ENCODE data around the gene WASF2.

The WASF2 gene

DNA sequence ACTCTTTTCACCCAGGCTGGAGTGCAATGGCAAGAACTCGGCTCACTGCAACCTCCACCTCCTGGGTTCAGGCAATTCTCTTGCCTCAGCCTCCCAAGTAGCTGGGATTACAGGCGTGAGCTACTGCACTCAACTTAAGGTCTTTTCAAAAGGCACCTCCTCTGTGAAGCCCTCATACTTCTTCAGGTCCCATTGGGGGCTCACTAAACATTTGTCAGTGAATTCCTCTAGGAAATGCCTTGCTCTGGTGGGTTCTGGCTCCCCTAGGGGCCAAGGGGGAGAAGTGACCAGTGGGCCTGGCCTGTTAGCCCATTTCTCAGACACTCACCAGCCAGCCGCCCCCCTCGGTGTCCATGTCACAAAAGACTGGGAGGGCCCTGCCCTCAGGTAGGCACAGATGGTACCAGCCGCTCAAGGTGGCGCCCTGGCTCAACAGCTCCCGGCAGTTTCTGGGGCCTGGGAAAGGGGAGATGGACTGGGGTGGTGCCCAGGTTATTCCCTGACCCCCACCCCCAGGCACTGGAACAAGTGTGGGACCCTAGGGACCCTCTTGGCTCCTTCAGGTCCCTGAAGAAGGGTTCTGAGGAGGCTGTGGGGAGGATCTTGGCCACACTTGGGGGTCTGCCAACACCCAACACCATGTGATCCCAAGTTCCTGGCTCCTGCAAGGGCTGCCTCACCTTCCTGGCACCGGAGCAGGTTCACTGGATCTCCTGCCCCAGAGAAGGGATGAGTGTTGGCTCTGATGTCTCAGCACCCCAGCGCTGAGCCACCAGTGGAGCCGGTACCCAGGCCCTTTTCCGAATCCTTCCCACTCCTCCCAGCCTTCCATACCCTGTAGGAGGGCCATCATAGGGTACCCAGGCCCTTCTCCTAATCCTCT, 116.9 kb downstream of the WASF2 start:
- TF ChIP-seq ZNF274 (IDR thresholded peaks at IDR 0.05; ENCODE audit: low read depth, low read length): no peak
- no peak overlapping the region for H3K4me3 ChIP-seq (ENCODE audit: low read length)

DNA sequence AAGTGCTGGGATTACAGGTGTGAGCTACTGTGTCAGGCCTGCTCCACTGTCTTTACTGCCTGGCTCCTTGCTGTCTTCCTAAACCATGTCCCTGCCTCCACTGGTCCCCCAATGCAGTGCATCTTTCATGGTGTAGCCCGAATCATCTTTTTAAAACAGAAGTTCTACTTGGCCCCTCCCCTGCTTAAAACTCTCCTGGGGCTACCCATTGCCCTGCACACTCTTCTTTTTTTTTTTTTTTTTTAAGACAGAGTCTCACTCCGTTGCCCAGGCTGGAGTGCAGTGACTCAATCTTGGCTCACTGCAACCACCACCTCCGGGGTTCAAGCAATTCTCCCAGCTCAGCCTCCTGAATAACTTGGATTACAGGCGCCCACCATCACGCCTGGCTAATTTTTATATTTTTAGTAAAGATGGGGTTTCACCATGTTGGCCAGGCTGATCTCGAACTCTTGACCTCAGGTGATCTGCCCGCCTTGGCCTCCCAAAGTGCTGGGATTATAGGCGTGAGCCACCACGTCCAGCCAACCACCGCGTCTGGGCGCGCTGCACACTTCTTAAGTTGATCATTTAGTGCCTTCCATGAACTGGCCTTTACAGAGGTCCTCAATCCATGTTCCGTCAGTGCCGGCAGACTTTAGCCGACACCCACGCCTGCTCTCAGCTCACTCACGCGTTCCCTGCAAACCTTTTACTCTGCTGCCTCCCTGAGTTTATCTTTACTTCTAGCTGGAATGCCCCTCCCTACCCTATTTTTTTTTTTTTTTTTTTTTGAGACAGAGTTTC, 117.8 kb downstream of the WASF2 start:
- no peak overlapping the region for H3K4me3 ChIP-seq (ENCODE audit: low read length)
- TF ChIP-seq ZNF274 (IDR thresholded peaks at IDR 0.05; ENCODE audit: low read depth, low read length): no peak

DNA sequence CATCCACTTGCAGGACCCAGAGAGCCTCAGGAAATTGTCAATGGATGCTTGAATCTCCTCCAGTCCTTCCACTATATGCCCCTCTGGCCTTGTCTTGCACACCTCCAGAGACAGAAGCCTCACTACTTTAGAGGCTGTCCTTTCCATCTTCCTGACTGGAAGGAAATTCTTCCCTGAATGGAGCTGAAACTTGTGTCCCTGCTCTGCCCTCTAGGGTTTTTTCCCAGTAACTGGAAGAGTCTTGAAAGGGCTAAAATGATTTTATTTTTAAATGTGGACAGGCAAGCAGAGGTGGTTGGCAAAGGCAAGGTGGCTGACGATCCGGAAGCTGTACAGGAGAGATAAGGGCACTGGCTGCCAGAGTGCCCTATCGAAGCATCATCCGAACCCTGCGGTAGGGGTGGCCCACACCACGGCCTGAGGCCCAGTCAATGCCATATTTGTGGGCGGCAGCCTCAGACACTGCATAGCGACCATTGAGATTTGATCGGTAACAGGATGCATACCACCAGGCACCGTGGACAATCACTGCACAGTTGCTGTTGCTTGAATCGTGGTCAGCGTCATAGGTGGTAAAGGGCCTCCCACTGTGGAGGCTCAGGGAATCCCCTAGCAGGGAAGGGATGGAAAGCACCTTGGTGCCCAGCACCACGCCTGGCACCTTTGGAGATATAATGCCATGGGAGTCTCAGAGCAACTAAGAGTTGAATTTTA, 120.9 kb downstream of the WASF2 start:
- no peak overlapping the region for H3K4me3 ChIP-seq (ENCODE audit: low read length)
- TF ChIP-seq ZNF274 (IDR thresholded peaks at IDR 0.05; ENCODE audit: low read depth, low read length): no peak

DNA sequence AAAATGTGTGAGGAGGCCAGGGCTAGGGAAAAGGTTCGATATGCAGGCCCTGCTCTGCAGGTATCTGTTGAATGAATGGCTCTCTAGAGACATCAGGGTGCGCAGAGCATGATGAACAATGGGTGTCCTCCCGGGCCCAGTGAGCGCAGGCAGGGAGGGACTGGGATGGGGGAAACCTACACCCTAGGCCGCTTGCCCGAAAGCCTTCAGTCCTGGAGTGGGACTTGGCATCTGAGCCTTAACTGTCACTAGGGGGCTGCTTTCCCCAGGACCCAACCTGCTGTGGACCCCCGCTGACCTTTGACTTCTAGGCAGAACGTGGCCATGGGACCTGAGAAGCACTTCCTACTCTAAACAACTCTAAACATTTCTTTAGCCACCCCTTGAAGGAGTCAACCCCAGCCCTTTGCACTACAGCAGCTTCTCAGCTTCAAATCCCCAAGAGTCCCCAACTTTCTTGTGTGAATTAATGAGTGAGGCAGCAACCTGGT, 122.8 kb downstream of the WASF2 start:
- no peak overlapping the region for H3K4me3 ChIP-seq (ENCODE audit: low read length)
- TF ChIP-seq ZNF274 (IDR thresholded peaks at IDR 0.05; ENCODE audit: low read depth, low read length): no peak

DNA sequence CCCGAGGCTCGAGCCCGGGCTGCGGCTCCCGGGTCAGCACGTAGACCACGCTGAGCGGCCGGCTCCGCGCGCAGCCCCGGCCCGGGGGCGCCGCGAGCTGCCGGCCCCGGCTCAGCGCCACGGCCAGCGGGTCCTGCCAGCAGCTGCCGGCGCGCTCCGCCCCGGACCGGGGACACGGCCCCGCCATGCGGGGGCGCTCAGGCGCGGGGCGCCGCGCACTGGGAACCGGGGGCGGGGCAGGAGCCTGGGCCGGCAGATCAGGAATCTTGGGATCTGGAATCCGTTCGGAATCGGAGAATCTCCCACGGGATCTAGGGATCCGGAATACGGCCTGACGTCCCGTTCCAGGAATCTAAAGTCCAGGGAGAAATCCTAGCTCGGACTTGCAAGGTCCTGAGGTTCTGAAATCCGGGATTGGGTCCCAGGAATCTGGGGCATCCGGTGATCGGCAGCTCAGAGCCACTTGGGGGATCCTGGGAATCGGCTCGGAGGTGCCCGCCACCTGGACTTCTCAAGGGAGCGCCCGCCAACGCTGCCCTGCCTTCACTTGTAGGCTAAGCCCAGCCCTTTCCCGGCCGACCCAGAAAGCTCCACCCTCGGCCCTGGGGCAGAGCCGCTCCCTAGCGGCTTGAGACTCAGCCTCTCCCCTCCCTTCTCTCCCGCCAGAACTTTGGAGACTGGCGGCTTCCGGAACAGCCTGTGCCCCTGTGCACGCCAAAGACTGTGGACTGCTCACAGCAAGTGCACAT, 123.4 kb downstream of the WASF2 start, which contains the start of gene MAP3K6:
Gene MAP3K6 (minus strand): TSS at position 551 of the 749 bp plus-strand sequence. CDS start 364 bp downstream, at position 187.
- TF ChIP-seq ZNF274 (IDR thresholded peaks at IDR 0.05; ENCODE audit: low read depth, low read length): no peak
- peak within 1 kb of the TSS; percentile 57; the same call in 1 of the 2 replicates for H3K4me3 ChIP-seq (ENCODE audit: low read length)

DNA sequence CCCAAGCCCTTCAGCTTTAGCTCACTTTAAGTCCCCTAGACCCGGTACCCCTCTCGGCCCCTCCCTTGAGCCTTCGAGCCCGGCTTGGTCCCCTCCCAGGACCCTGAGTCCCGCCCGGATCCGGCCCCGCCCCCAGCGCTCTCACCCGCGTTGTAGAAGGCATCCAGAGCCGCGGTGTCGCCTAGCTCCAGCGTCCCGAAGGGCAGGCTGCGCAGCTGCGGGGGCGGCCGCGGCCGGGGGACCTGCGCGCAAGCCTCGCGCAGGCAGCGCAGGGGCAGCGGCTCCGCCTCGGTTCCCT, 123.9 kb downstream of the WASF2 start:
- no peak for TF ChIP-seq ZNF274 (IDR thresholded peaks at IDR 0.05; ENCODE audit: low read depth, low read length)
- peak overlapping the region; percentile 57; the same call in 1 of the 2 replicates for H3K4me3 ChIP-seq (ENCODE audit: low read length)

- no peak for TF ChIP-seq ZNF274 (IDR thresholded peaks at IDR 0.05; ENCODE audit: low read depth, low read length)
- H3K4me3 ChIP-seq (ENCODE audit: low read length): peak overlapping the region; percentile 57; the same call in 1 of the 2 replicates
Observed at GRCh38 chr1:27365372-27366112, 124.4 kb downstream of the WASF2 start.

DNA sequence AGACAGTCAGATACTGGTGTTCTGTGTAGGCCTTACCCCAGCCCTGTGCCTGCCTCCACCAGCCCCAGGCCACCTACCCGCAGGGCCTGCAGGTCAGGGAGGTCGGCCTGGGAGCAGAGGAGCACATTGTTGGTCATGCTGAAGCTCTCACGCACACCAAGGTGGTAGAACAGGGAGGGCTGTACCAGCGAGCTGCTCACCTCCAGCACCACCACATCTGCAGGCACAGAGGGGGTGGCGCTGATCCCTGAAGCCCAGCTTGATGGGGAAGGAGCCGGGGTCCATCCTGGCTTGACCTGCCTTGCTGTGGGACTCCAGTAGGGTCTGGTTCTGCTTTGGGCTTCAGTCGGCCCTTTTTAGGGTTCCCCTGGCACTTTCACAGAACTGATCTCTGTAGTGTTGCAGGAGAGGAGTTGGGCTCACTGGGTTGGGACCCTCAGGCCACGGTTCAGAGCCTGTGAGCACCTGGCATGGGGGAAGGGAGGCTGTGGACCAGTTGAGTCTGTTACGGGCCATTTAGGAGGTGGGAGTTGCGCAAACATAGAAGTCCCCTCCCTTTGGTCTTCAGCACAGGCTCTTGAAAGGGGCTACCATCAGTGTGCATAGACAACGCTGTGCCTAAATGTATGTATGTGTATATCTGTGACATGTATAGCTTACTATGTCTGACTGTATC, 125.1 kb downstream of the WASF2 start:
- no peak for TF ChIP-seq ZNF274 (IDR thresholded peaks at IDR 0.05; ENCODE audit: low read depth, low read length)
- H3K4me3 ChIP-seq (ENCODE audit: low read length): no peak overlapping the region

DNA sequence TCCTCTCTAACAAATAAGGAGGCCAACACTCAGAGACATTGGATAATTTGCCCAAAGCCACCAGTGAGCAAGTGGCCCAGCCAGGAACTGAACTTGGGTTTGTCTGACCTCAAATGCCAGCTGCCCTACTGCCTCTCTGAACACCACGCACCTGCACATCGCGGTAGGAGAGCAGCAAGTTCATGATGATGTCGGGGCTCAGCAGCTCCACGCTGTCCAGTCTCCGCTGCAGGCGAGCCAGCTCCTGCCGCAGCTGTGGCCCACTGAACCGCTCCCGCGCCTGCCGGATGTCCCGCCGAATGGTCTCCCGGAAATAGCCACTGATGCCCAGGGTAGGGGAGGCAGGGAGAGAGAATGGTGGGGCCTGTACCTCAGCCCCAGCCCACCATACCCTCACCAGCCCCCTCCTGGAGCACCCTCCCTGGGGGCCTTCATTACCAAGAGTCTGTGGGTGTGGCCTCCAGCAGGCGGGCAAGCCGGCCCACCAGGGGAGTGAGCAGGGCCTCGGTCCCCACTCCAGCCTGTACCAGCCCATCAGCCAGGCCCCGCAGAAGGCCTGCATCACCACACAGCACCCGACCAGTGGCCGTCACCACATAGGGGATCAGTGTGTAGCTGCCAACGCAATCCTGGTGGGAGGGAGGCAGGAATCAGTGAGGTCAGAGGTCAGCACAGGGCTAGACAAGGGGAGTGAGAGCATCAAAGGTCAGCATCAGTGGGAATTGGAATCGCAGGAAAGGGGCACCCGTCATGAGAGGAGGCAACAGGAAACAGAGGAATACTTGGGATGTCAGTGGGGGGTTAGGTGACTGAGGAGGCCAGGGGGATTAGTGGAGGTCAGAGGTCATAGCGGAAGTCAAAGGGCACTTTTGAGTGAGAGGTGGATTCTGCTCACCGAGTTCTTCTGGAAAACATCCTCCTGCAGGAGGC, 125.9 kb downstream of the WASF2 start:
- no peak overlapping the region for H3K4me3 ChIP-seq (ENCODE audit: low read length)
- TF ChIP-seq ZNF274 (IDR thresholded peaks at IDR 0.05; ENCODE audit: low read depth, low read length): no peak

- H3K4me3 ChIP-seq (ENCODE audit: low read length): no peak overlapping the region
- no peak for TF ChIP-seq ZNF274 (IDR thresholded peaks at IDR 0.05; ENCODE audit: low read depth, low read length)
Observed at GRCh38 chr1:27361553-27361952, 128.4 kb downstream of the WASF2 start.

- no peak overlapping the region for H3K4me3 ChIP-seq (ENCODE audit: low read length)
- TF ChIP-seq ZNF274 (IDR thresholded peaks at IDR 0.05; ENCODE audit: low read depth, low read length): no peak
Observed at GRCh38 chr1:27361044-27361402, 128.9 kb downstream of the WASF2 start.
